ENCODE results near the gene PTPRA.
A peak's percentile ranks its signal among the peaks of the same experiment; 100 is the strongest.

Gene PTPRA

DNA sequence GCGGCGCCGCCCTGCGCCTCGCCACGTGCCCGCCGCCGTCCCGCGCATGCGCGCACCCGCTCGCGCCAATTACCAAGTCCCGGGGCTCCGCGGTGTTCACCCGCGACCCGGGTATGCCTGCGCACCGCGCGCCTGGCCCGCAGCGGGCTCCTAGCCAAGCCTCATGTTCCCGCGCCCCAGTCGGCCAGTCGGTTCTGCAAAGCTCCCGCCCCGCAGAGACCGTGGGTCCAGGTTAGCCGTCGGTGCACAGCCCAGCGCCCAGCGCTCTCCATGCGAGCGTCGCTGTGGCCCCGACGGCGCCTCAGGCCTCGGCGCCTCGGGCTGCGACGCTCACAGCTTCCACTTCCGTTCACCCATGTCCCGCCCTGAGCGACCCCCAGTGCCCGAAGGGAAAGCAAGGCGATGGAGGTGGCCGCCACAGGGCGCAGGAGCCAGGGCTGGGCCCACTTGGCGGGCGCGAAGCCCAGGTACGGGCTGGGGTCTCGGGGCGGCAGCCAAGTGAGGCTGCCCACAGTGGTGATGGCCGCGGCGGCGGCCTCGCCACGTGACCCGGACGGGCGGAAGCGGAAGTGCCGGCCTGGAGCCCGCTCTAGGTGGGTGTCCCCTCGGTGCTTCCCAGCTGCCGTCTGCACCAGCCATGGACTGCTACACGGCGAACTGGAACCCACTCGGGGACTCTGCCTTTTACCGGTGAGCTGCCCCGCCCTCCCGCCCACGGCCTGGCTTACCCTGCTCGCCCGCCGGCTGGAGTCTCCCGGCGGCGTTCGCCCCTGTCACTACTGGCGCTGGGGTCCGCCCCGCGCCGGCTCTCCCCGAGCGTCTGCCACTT is 32.9 kb upstream of the PTPRA start, which contains the start of the genes PCED1A and VPS16:
PCED1A (minus strand) TSS at position 518 of the 829 bp plus-strand sequence. CDS start 743 bp downstream, outside the sequence.
VPS16 (plus strand) TSS at position 608 of the 829 bp plus-strand sequence; CDS start at position 638, 30 bp downstream.
- Mint-ChIP-seq H3K4me1 (ENCODE audit: low read depth) (peaks cover 47% of the 10 kb centered on the region), H3K9me3 (ENCODE audit: low read depth) (no peaks in the 10 kb centered on the region), H3K27me3 (no peaks in the 10 kb centered on the region), H3K36me3 (peaks cover 8% of the 10 kb centered on the region), H3K4me3 (peak within 1 kb of the TSS; percentile 94), H3K27ac (peak within 1 kb of the TSS; percentile 95)

DNA sequence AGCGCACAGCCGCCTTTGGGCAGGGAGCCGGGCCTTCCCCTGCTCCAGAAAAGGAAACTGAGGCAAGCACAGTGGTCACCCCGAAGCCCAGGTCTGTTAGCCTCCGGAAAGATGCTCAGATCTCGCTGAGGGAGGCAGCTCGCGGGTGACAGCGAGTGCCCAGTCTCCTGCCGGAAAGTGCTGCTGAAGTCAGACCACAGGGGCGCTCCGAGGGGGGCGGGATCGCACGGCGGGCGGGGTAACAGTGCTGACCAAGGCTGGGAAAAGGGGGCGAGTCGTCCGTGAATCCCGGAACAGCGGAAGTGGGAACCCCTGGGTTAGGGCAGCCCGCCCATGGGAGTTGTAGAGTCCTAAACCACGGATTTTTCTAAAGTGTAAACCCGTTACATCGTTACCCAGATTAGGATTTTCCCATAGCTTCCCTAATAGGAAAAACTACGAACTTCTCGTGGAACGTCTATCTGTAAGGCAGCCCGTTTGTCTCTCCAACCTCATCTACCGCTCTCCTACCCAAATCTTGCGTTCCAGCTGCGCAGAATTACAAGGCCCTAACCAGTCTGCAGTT is 32.2 kb upstream of the PTPRA start:
- H3K27ac Mint-ChIP-seq, result peak overlapping the region; percentile 70
- no peaks in the 10 kb centered on the region for H3K27me3 Mint-ChIP-seq
- peaks cover 49% of the 10 kb centered on the region for H3K4me1 Mint-ChIP-seq (ENCODE audit: low read depth)
- H3K9me3 Mint-ChIP-seq (ENCODE audit: low read depth), result no peaks in the 10 kb centered on the region
- peak overlapping the region; percentile 94 for H3K4me3 Mint-ChIP-seq
- H3K36me3 Mint-ChIP-seq, result peaks cover 8% of the 10 kb centered on the region

DNA sequence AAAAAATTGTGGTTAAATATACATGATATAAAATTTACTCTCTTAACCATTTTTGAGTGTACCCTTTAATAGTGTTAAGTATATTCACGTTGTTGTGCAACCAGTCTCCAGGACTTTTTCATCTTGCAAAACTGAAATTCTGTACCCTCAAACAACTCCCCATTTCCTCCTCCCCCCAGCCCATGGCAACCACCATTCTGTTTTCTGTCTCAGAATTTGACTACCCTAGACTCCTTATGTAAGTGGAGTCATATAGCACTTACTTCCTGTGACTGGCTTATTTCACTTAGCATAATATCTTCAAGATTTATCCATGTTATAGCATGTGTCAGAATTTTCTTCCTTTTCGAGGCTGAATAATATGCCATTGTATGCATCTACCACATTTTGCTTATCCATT is 27.7 kb upstream of the PTPRA start:
- H3K27ac Mint-ChIP-seq, result no peak overlapping the region
- peaks cover 5% of the 10 kb centered on the region for H3K36me3 Mint-ChIP-seq
- H3K4me3 Mint-ChIP-seq, result no peak overlapping the region
- H3K4me1 Mint-ChIP-seq (ENCODE audit: low read depth), result peaks cover 34% of the 10 kb centered on the region
- no peaks in the 10 kb centered on the region for H3K27me3 Mint-ChIP-seq
- no peaks in the 10 kb centered on the region for H3K9me3 Mint-ChIP-seq (ENCODE audit: low read depth)

- Mint-ChIP-seq H3K27me3 (no peaks in the 10 kb centered on the region), H3K27ac (no peak overlapping the region), H3K4me3 (no peak overlapping the region), H3K9me3 (ENCODE audit: low read depth) (no peaks in the 10 kb centered on the region), H3K4me1 (ENCODE audit: low read depth) (peaks cover 31% of the 10 kb centered on the region), H3K36me3 (peaks cover 5% of the 10 kb centered on the region)
These were observed 26.6 kb upstream of the PTPRA start for GRCh38 chr20:2846698-2847097.

GRCh38 chr20:2847802-2848201 is 25.5 kb upstream of the PTPRA start:
- no peaks in the 10 kb centered on the region for H3K9me3 Mint-ChIP-seq (ENCODE audit: low read depth)
- H3K36me3 Mint-ChIP-seq, result peaks cover 5% of the 10 kb centered on the region
- peak overlapping the region; percentile 7 for H3K27ac Mint-ChIP-seq
- H3K4me1 Mint-ChIP-seq (ENCODE audit: low read depth), result peaks cover 40% of the 10 kb centered on the region
- H3K27me3 Mint-ChIP-seq, result no peaks in the 10 kb centered on the region
- H3K4me3 Mint-ChIP-seq, result no peak overlapping the region

- Mint-ChIP-seq H3K36me3 (peaks cover 4% of the 10 kb centered on the region), H3K27ac (no peak overlapping the region), H3K4me1 (ENCODE audit: low read depth) (peaks cover 28% of the 10 kb centered on the region), H3K9me3 (ENCODE audit: low read depth) (no peaks in the 10 kb centered on the region), H3K4me3 (no peak overlapping the region), H3K27me3 (no peaks in the 10 kb centered on the region)
These were observed 23.8 kb upstream of the PTPRA start for GRCh38 chr20:2849529-2849928.

GRCh38 chr20:2851086-2851485 is 22.2 kb upstream of the PTPRA start:
- H3K9me3 Mint-ChIP-seq (ENCODE audit: low read depth), result no peaks in the 10 kb centered on the region
- H3K4me1 Mint-ChIP-seq (ENCODE audit: low read depth), result peaks cover 19% of the 10 kb centered on the region
- no peak overlapping the region for H3K27ac Mint-ChIP-seq
- no peaks in the 10 kb centered on the region for H3K27me3 Mint-ChIP-seq
- H3K4me3 Mint-ChIP-seq, result no peak overlapping the region
- H3K36me3 Mint-ChIP-seq, result no peaks in the 10 kb centered on the region

- Mint-ChIP-seq H3K4me3 (no peak overlapping the region), H3K36me3 (no peaks in the 10 kb centered on the region), H3K27me3 (no peaks in the 10 kb centered on the region), H3K27ac (no peak overlapping the region), H3K4me1 (ENCODE audit: low read depth) (no peaks in the 10 kb centered on the region), H3K9me3 (ENCODE audit: low read depth) (no peaks in the 10 kb centered on the region)
These were observed 14.7 kb upstream of the PTPRA start for GRCh38 chr20:2858591-2858990.

- no peak overlapping the region for H3K27ac Mint-ChIP-seq
- H3K9me3 Mint-ChIP-seq (ENCODE audit: low read depth), result no peaks in the 10 kb centered on the region
- no peak overlapping the region for H3K4me3 Mint-ChIP-seq
- no peaks in the 10 kb centered on the region for H3K36me3 Mint-ChIP-seq
- H3K4me1 Mint-ChIP-seq (ENCODE audit: low read depth), result peaks cover 3% of the 10 kb centered on the region
- no peaks in the 10 kb centered on the region for H3K27me3 Mint-ChIP-seq
These were observed 13.8 kb upstream of the PTPRA start for GRCh38 chr20:2859330-2860121.

DNA sequence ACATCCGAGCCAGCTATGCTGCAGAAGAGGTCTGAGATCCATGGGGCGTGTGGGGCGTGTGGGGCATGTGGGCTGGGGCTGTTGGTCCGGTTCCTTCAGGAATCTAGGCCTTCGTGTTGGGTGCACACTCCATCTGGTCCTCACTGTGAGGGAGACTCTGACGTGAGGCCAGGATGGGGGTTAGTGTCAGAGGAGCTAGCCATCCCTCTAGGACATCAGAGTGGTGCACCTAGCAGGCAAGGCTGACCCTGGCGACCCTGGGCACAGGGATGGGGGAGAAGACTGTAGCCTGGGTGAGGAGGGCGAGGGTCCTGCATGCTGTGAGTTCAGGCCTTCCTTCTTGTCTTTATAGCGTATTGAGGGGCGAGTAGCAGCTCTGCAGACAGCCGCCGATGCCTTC is 8.7 kb upstream of the PTPRA start:
- Mint-ChIP-seq H3K4me3 (no peak overlapping the region), H3K27me3 (no peaks in the 10 kb centered on the region), H3K36me3 (no peaks in the 10 kb centered on the region), H3K9me3 (ENCODE audit: low read depth) (no peaks in the 10 kb centered on the region), H3K27ac (peak overlapping the region; percentile 16), H3K4me1 (ENCODE audit: low read depth) (peaks cover 38% of the 10 kb centered on the region)

DNA sequence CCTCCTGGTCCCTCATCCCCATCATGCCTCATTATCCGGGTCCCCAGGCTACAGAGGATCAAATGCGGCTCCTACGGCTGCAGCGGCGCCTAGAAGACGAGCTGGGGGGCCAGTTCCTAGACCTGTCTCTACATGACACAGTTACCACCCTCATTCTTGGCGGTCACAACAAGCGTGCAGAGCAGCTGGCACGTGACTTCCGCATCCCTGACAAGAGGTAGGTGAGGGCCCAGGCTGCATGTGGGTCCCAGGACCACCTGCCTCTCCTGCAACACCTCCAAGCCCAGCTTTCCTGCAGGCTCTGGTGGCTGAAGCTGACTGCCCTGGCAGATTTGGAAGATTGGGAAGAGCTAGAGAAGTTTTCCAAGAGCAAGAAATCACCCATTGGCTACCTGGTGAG is 8.2 kb upstream of the PTPRA start:
- peak overlapping the region; percentile 60 for H3K4me3 Mint-ChIP-seq
- H3K27ac Mint-ChIP-seq, result peak overlapping the region; percentile 50
- H3K36me3 Mint-ChIP-seq, result no peaks in the 10 kb centered on the region
- no peaks in the 10 kb centered on the region for H3K27me3 Mint-ChIP-seq
- no peaks in the 10 kb centered on the region for H3K9me3 Mint-ChIP-seq (ENCODE audit: low read depth)
- H3K4me1 Mint-ChIP-seq (ENCODE audit: low read depth), result peaks cover 38% of the 10 kb centered on the region

GRCh38 chr20:2865630-2866029 is 7.7 kb upstream of the PTPRA start:
- Mint-ChIP-seq H3K27ac (peak overlapping the region; percentile 74), H3K4me3 (peak overlapping the region; percentile 60), H3K4me1 (ENCODE audit: low read depth) (peaks cover 42% of the 10 kb centered on the region), H3K27me3 (no peaks in the 10 kb centered on the region), H3K36me3 (no peaks in the 10 kb centered on the region), H3K9me3 (ENCODE audit: low read depth) (no peaks in the 10 kb centered on the region)

DNA sequence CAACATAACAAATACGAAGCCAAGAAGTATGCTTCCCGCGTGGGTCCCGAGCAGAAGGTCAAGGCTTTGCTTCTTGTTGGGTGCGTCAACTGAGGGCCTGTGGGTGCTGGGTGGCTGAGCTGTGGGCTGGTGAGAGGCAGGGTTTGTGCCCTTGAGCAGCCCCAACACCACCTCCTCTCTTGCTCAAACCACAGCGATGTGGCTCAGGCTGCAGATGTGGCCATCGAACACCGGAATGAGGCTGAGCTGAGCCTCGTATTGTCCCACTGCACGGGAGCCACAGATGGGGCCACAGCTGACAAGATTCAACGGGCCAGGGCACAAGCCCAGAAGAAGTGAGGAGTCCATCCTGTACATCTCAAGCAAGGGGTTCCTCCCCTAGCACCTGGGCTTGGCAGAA is 7.0 kb upstream of the PTPRA start:
- H3K4me3 Mint-ChIP-seq, result peak overlapping the region; percentile 60
- H3K9me3 Mint-ChIP-seq (ENCODE audit: low read depth), result no peaks in the 10 kb centered on the region
- H3K4me1 Mint-ChIP-seq (ENCODE audit: low read depth), result peaks cover 48% of the 10 kb centered on the region
- H3K27ac Mint-ChIP-seq, result peak overlapping the region; percentile 74
- no peaks in the 10 kb centered on the region for H3K36me3 Mint-ChIP-seq
- H3K27me3 Mint-ChIP-seq, result no peaks in the 10 kb centered on the region

- H3K27me3 Mint-ChIP-seq, result no peaks in the 10 kb centered on the region
- H3K9me3 Mint-ChIP-seq (ENCODE audit: low read depth), result no peaks in the 10 kb centered on the region
- peak overlapping the region; percentile 74 for H3K27ac Mint-ChIP-seq
- no peak overlapping the region for H3K4me3 Mint-ChIP-seq
- no peaks in the 10 kb centered on the region for H3K36me3 Mint-ChIP-seq
- peaks cover 54% of the 10 kb centered on the region for H3K4me1 Mint-ChIP-seq (ENCODE audit: low read depth)
These were observed 6.0 kb upstream of the PTPRA start for GRCh38 chr20:2867081-2867864.
